Cortex of kidney (tissue), 1 donor: Measurements from ENCODE around the gene PRKAG2.

Source experiments
- DNase-seq: peaks from one replicate; lab custom pipeline; 2025; lab: John Stamatoyannopoulos, UW

PRKAG2 gene

DNA sequence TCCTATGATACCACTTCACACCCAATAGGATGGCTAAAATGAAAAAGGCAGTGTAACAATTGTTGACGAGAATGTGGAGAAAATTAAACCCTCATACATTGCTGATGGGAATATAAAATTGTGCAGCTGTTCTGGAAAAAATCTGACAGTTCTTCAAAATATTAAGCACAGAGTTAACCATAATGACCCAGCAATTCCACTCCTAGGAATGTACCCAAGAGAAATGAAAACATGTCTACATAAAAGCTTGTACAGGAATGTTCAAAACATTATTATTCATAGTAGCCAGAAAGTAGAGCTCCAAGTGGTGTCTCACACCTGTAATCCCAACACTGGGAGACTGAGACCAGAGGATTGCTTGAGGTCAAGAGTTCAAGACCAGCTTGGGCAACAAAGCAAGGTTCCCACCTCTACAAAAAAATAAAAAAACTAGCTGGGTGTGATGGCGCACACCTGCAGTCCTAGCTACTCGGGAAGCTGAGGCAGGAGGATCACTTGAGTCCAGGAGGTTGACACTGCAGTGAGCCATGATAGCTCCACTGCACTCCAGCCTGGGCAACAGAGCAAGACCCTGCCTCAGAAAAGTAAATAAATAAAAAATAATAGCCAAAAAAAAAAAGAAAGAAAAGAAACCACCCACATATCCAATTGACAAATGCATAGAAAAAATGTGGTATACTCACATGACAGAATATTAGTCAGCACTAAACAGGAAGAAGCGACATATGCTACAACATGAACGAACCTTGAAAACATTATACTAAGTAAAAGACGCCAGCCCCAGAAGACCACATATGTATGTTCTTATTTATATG is 362.2 kb downstream of the PRKAG2 start:
- DNase-seq = no peak

DNA sequence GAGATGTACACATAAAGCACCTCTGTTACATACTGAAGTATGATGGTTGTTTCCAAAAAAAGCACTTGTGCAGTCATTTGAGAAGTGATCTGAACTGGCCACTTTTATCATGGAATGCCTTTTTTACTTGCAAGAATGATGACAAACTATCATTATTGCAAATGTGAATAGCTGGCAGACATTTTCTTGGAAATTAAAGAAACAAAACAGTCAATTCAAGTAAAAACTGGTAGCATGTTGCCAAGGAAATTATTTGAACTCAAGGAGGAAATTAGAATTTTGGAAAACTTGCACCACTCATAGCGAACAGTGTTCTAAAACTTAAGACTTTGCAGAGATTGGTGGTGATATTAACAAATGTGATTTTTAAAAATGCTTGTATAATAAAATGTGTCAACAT is 363.8 kb downstream of the PRKAG2 start:
- DNase-seq = no peak

DNA sequence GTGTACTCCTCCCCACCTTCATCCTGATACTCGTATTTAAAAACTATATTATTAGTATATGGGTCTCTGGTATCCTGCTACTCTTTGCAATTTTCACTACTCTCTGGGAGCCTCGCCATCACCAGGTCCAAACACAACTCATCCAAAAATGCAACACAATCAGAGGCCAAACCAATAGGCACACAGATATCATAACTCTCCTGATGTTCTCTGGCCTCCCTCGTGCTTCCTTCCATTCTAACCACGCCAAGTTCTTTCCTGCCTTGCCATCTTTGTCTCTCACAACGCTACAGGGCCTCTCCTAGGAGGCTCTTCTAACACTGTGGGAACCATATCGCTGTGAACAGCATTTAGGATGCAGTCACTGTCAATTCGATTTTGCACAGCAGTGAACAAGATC is 364.6 kb downstream of the PRKAG2 start:
- DNase-seq = no peak

DNA sequence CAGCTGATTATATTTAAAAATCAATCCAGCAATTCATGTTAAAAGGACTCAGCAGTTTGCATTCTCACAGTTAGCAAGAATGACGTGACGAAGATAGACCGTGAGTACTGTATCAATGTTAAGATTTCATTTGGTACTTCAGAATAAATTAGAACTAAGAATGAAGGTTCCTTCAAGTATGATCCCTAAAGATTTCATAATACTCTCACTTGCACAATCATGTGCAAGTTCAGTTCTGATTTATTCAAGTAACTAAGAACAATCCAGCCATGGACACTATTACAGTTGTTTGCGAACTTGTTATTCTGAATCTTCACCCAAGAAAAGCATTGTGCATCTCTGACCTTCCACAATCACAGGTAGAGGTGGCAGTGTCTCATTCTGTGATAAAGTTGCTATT is 365.0 kb downstream of the PRKAG2 start:
- no peak for DNase-seq

DNA sequence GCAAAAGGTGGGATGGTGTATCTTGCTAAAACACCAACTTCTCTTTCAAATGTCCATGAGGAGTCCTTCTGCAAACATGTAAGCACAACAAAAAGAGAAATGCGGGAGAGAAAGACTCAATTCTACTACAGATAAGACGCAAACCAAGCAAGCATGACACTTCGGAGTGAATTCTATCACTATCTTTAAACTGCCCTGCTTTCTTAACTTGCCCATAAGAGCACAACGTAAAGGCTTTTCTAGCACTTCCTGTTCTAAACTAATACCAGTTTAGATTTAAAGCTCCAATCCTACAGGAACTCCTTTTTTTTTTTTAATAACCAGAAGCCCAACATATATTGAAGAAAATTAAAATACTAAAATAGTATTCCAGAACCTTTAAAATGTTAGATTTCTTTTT is 365.6 kb downstream of the PRKAG2 start:
- DNase-seq = no peak

DNA sequence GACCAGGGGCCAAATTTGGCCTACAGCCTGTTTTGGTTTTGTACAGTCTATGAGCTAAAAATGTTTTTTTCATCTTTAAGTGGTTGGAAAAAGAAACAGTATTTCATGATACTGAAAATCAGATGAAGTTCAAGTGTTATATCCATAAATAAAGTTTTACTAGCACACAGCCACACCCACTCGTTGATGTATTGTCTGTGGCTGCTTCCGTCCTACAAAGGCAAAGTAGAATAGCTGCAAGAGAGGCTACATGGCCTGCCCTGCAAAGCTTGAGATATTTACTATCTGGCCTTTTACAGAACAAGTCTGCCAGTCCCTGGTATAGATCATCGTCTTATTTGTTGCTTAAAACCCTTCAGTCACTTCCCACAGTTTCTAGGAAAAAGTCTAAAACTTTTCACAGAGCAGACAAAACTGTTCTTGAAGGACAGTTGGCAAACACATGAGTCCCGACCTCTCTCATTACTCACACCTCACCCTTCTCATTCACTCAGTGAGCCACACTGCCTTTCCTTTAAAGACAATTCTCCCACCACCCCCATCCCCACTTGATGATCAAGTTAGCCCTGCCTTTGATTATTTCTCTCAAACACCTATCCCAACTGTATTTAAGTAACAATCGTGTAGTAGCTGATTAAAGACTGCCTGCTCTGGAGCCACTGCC is 367.1 kb downstream of the PRKAG2 start:
- no peak for DNase-seq

DNA sequence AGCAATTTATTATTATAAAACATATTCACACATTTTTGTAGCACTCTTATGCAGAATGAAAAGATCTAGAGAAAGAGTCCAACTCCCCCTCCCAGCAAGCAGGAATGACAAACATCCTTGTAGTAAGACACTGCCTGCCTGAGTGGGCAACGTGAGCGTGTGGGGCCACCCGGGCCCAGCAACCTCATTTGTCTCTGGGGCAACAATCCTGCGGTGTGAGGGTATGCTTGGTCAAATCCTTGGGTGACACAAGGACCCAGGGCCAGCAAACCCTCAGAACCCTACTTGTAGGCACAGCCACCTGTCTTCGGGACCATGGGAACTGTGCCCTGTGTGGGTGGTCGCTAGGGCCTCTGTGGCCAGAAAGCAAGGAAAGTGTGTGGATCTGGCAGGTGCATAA is 367.9 kb downstream of the PRKAG2 start:
- no peak for DNase-seq

DNA sequence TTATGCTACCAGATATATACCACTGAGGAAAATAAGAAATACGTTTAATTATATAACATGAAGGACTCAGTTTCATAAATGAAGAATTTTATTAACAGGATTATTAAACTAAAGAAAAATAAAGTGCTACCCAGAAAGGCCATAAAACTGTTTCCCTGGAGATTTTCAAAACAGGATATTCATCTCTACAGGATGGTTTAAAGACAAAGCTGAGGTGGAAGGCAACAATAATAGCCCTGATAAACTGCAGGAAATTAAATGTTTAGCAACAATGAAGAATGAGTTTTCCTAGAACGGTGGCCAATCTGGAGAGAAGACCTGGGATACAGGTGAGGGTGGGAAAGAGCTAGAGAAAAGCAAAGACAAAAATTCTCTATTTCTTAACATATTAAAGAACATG is 369.1 kb downstream of the PRKAG2 start:
- DNase-seq = no peak

DNA sequence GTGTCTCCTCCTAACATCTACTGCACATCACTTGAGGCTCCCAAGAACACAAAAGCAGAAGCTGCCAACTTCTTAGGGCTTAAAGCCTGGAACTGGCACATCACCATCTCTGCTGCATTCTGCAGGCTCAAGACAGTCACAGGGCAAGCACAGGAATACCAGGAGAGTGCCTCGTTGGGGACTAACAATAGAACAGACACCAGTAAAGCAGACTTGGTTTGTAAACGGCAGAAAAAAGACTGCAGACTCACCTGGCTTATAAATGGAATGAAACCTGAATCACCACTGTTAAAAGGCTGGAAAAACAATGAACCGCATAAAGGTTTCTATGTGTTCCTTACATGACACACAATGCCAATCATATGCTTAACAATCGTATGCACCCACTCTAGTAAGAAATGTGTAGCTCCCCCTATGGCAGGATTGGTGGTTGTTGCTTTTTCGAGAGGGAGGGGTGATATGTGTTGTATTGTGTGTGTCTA is 370.0 kb downstream of the PRKAG2 start:
- no peak for DNase-seq
